Esophagus muscularis mucosa (tissue), 4 donors: Measurements from ENCODE around the gene ALG14. TPM values are rescaled to one million over a fixed set of nuclear protein-coding genes. Genes with fewer than 3 reads are reported as not detected.
A peak's percentile ranks its signal among the peaks of the same experiment; 100 is the strongest.

Source experiments
- DNase-seq: peaks from one replicate; pipeline ENCODE4 v3.0.0-alpha.2; 2017; ENCODE audit errors: extremely low spot score
- H3K27ac ChIP-seq, 4 donors: fragments of 200-600 bp; sonication (generic); replicated peaks in 1 of 4; 1 replicate in 3 of 4; 2 replicates in 1 of 4; pipeline ENCODE4 v1.5.1; 2016 to 2019; ENCODE audit warnings: mild to moderate bottlenecking in 1 of 4
- H3K27me3 ChIP-seq, 4 donors: fragments of 200-600 bp; sonication (generic); one replicate each; pipeline versions ENCODE4 v1.5.1 to v1.6.0; 2016 to 2019
- H3K36me3 ChIP-seq, 4 donors: fragments of 200-600 bp; sonication (generic); one replicate each; pipeline ENCODE4 v1.5.1; 2016 to 2019
- H3K4me1 ChIP-seq, 4 donors: fragments of 200-600 bp; sonication (generic); one replicate each; pipeline ENCODE4 v1.5.1; 2016 to 2019
- H3K4me3 ChIP-seq, 4 donors: fragments of 200-600 bp; sonication (generic); 1 replicate in 2 of 4; 2 replicates in 2 of 4; pipeline ENCODE4 v1.5.1; 2016 to 2019; ENCODE audit warnings: mild to moderate bottlenecking in 4 of 4, moderate library complexity in 1 of 4
- H3K9me3 ChIP-seq, 4 donors: fragments of 200-600 bp; sonication (generic); 1 replicate in 3 of 4; 2 replicates in 1 of 4; pipeline ENCODE4 v1.5.1; 2016 to 2019
- EP300 ChIP-seq: sonication (generic); formaldehyde crosslinking; IDR thresholded peaks from one replicate; pipeline ENCODE4 v1.6.1; 2017; ENCODE audit warnings: antibody characterized with exemption
- POLR2A ChIP-seq: fragments of 450-650 bp; IDR thresholded peaks from one replicate; pipeline ENCODE4 v1.6.1; 2017; ENCODE audit warnings: antibody characterized with exemption, moderate library complexity, mild to moderate bottlenecking, low read depth
- POLR2AphosphoS5 ChIP-seq, 2 donors: sonication (generic); formaldehyde crosslinking; IDR thresholded peaks; one replicate each; pipeline ENCODE4 v1.6.1; 2017; ENCODE audit warnings: antibody characterized with exemption in 2 of 2
- whole genome bisulfite sequencing: methylation state at CpG from one replicate; pipeline ENCODE4 v1.1.5; 2018; 5-methylcytosine and 5-hydroxymethylcytosine counted together
- intact Hi-C: fragments of 100-400 bp; cut with DNase I; formaldehyde crosslinking; loops from one replicate; pipeline ENCODE4 v1.15.1; 2023
- total RNA-seq, 4 donors: library from RNA; depleted of rRNA; stranded (reverse); fragments of >200 nt; gene quantifications; one replicate each; pipeline versions ENCODE4 v1.1.0 to v1.2.1, GENCODE V29; 2016
- TF ChIP-seq, protein P1 (sequence below), 3 experiments: fragments of 200-600 bp in 2 of 3; fragments of 450-650 bp in 1 of 3; sonication (generic) in 2 of 3; IDR thresholded peaks; one replicate each; pipeline ENCODE4 v1.5.1; 2017 to 2019; ENCODE audit warnings: antibody characterized with exemption in 3 of 3, mild to moderate bottlenecking in 2 of 3, moderate library complexity in 1 of 3

Gene ALG14
- total RNA-seq, 4 donors from 2014 or later: 0.52 to 0.83 (median 0.74) TPM

DNA sequence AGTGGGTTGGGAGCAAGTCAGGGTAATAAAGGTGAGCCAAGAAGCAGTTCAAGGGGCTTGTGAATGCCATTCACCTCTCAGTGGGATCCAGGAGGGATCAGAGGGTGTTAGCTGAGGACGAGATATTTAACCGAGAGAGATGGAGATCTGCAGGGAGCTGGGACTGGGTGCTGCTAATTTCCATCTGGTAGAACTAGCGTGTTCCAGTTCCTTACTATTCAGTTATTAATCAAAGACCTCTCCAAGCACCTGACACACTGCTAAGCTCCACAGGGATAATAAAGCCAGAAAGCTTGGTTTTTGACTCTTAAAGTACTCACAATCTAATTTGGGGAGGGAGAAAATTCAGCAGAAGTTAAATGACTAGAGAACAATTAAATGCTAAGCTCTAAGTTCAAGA lies 57.7 kb downstream of the ALG14 start:
- H3K9me3 ChIP-seq: no peaks in the 10 kb centered on the region
- no peak for DNase-seq
- no peak for TF ChIP-seq POLR2AphosphoS5 (IDR thresholded peaks at IDR 0.05)
- TF ChIP-seq EP300: no peak
- TF ChIP-seq POLR2A: no peak
- TF ChIP-seq, protein P1, sequence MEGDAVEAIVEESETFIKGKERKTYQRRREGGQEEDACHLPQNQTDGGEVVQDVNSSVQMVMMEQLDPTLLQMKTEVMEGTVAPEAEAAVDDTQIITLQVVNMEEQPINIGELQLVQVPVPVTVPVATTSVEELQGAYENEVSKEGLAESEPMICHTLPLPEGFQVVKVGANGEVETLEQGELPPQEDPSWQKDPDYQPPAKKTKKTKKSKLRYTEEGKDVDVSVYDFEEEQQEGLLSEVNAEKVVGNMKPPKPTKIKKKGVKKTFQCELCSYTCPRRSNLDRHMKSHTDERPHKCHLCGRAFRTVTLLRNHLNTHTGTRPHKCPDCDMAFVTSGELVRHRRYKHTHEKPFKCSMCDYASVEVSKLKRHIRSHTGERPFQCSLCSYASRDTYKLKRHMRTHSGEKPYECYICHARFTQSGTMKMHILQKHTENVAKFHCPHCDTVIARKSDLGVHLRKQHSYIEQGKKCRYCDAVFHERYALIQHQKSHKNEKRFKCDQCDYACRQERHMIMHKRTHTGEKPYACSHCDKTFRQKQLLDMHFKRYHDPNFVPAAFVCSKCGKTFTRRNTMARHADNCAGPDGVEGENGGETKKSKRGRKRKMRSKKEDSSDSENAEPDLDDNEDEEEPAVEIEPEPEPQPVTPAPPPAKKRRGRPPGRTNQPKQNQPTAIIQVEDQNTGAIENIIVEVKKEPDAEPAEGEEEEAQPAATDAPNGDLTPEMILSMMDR (IDR thresholded peaks at IDR 0.05): no peak
- 55% methylated on average over 3 of the region's 3 CpGs for WGBS
- peak overlapping the region in 1 of 4 donors; percentile 30 for H3K27ac ChIP-seq
- intact Hi-C loops: no loop called here
- H3K4me1 ChIP-seq: peaks cover 9 to 53% (median 40%) of the 10 kb centered on the region in 4 donors
- no peaks in the 10 kb centered on the region for H3K27me3 ChIP-seq
- H3K36me3 ChIP-seq: no peaks in the 10 kb centered on the region
- no peak overlapping the region for H3K4me3 ChIP-seq

DNA sequence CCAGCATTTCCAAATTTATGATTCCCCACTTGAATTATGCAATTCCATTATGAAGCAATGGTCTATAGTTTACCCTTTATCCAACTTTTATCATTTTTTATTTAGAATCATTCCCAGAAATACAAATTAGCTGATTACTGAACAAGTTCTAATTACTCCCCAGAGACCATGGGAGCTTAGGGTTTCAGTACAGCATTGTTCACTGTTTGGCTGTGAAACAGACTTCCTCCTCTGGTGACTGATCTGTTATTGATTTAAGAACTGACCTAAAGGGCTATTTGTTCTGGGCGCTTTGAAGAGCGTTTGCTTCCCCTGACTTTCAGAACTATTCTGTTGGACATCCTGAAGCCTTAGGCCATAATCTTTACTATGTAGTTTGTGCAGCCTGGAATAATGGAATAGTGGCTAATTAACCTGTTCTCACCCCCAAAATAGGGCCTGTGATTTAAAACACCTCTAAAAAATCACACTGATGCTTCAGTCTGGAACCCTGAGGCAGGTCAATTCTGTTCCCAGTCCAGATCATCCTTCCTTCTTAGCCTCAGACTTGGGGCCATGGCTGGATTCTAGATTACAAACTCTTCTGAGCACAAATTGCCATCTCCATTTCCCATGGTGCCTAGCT lies 58.7 kb downstream of the ALG14 start:
- intact Hi-C loops: no loop called here
- no peak overlapping the region for H3K4me3 ChIP-seq
- peaks cover 9 to 51% (median 39%) of the 10 kb centered on the region in 4 donors for H3K4me1 ChIP-seq
- H3K27me3 ChIP-seq: no peaks in the 10 kb centered on the region
- no peaks in the 10 kb centered on the region for H3K9me3 ChIP-seq
- H3K36me3 ChIP-seq: no peaks in the 10 kb centered on the region
- TF ChIP-seq EP300: no peak
- no peak for TF ChIP-seq POLR2AphosphoS5 (IDR thresholded peaks at IDR 0.05)
- TF ChIP-seq, protein P1 (IDR thresholded peaks at IDR 0.05): no peak
- no peak for TF ChIP-seq POLR2A
- WGBS: 67% methylated on average over 2 of the region's 2 CpGs
- no peak for DNase-seq
- H3K27ac ChIP-seq: peak overlapping the region; percentile 31 to 66 (median 48)

- Histone ChIP-seq H3K36me3 (no peaks in the 10 kb centered on the region), H3K27ac (no peak overlapping the region), H3K9me3 (no peaks in the 10 kb centered on the region), H3K4me1 (peaks cover 9 to 35% (median 29%) of the 10 kb centered on the region in 4 donors), H3K4me3 (no peak overlapping the region), H3K27me3 (no peaks in the 10 kb centered on the region)
- whole genome bisulfite sequencing: 89% methylated on average over 3 of the region's 3 CpGs
- no peak for TF ChIP-seq EP300
- TF ChIP-seq, protein P1 (IDR thresholded peaks at IDR 0.05): no peak
- no peak for TF ChIP-seq POLR2A
- no peak for TF ChIP-seq POLR2AphosphoS5 (IDR thresholded peaks at IDR 0.05)
- peak; percentile 42 for DNase-seq
- intact Hi-C loops: no loop called here
Observed at GRCh38 chr1:95012389-95012788, 60.4 kb downstream of the ALG14 start.

DNA sequence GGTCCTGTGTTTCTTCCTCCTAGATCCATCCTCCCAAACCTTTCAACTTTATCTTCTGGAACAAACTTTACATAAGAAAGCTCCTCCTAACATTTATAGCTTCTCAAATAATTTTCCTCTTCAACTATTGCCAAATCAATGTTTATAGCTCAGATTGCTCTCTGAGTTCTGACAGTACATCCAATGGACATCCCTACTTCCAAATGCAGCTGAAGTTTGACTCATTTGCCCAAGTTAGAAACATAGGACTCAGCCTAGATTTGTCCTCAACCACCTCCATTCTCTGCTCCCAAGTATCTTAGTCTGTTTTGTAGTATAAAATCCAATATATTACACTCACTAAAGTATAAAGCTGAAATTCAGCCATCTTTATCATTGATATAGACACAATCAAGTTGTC lies 62.6 kb downstream of the ALG14 start:
- no peaks in the 10 kb centered on the region for H3K36me3 ChIP-seq
- DNase-seq: no peak
- intact Hi-C loops: no loop called here
- peaks cover 9 to 21% (median 16%) of the 10 kb centered on the region in 4 donors for H3K4me1 ChIP-seq
- no peak overlapping the region for H3K4me3 ChIP-seq
- H3K27ac ChIP-seq: no peak overlapping the region
- H3K27me3 ChIP-seq: no peaks in the 10 kb centered on the region
- TF ChIP-seq, protein P1 (IDR thresholded peaks at IDR 0.05): no peak
- no peak for TF ChIP-seq EP300
- no peak for TF ChIP-seq POLR2A
- TF ChIP-seq POLR2AphosphoS5 (IDR thresholded peaks at IDR 0.05): no peak
- no peaks in the 10 kb centered on the region for H3K9me3 ChIP-seq

DNA sequence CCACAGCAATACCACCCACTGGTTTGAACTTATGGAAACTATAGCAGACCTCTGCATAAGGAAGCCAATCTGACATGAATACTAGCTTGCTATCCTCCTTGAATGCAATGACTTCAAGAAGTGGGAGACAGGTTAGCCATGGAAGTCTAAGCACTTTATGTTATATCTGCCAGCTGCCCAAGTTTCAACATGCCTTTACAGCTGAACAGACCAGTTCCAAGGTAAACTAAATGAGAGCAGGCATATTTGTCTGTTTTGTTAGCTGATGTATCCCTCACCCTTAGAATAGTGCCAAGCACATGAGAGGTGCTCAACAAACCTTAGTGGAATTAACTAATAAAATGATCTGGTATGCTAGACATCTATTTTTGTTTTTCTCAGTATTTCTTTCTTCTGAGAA lies 65.1 kb downstream of the ALG14 start:
- intact Hi-C loops: no loop called here
- peak; percentile 39 for DNase-seq
- TF ChIP-seq POLR2AphosphoS5 (IDR thresholded peaks at IDR 0.05) (no peak), EP300 (no peak), POLR2A (no peak)
- TF ChIP-seq, protein P1 (IDR thresholded peaks at IDR 0.05): no peak

More for the DNA sequence above, 65.1 kb downstream of the ALG14 start:
- Histone ChIP-seq H3K27ac (no peak overlapping the region), H3K27me3 (no peaks in the 10 kb centered on the region), H3K4me3 (no peak overlapping the region), H3K4me1 (peaks cover 3 to 9% (median 7%) of the 10 kb centered on the region in 4 donors), H3K9me3 (no peaks in the 10 kb centered on the region), H3K36me3 (no peaks in the 10 kb centered on the region)
